Activated T-cell treated with anti-CD3 and anti-CD28 coated beads for 24 hours (primary cell): ENCODE data around the gene JOSD2.
"Not testable (repeated sequence)": the region's sequence is repeated elsewhere in the genome, so short reads cannot be mapped to it uniquely, and the experiment has no call there.

Experiments
- DNase-seq: peaks from one replicate; pipeline ENCODE4 v3.0.0-alpha.2; 2020; ENCODE audit warnings: low read depth

The JOSD2 gene

GRCh38 chr19:50546527-50547221, 35.7 kb upstream of the JOSD2 start:
- no peak for DNase-seq

DNA sequence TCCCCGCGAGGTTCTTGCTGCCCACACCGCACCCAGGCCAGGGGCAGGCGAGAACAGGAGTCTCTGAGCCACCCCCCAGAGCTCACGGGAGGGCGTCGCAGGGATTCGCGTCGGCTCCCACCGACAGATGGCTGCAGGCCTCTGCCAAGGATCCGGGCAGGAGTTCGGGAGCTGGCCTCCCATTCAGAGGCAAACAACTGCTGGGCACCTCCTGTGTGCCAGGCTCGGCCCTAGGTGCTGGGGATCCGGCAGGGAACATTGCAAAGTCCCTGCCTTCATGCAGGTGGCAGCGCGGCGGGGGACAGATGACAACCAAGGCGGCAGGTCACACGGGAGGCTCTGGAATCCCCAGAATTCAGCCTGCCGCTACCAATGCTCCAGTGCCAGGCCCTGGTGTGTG, 32.0 kb upstream of the JOSD2 start:
- no peak for DNase-seq

DNA sequence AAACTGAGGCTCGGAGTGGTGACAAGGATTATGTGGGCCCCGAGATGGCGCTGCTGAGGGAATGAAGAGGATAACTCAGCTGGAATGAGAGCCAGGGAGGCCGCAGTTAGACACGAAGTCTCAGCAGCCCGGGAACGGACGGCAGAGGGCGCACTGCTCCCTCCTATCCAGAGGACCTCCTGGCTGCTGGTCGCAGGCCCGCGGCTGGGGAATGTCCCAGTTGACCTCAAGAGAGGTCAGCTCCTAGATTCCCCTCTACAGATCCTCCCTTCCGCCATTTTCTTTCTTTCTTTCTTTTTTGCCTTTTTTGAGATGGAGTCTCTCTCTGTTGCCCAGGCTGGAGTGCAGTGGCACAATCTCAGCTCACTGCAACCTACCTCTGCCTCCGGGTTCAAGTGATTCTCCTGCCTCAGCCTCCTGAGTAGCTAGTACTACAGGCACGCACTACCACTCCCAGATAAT, 26.8 kb upstream of the JOSD2 start:
- peak; percentile 44 for DNase-seq

DNA sequence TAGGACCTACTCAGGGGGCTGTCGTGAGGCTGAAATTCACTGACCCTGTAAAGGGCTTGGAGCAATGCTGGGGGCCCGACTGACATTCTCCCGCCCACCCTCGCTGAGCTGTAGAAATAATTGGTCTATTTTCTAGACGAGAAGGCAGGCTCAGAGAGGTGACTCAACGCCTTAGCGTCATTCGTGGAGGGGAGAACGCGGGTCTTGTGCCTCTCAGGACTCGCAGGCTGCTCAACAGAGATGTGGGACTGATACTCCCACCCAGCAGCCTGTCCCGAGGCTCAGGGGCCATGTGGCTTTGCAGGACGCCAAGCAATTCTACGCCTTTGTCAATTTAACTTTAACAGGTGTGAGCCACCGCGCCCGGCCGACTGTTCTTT, 26.3 kb upstream of the JOSD2 start:
- no peak for DNase-seq

DNA sequence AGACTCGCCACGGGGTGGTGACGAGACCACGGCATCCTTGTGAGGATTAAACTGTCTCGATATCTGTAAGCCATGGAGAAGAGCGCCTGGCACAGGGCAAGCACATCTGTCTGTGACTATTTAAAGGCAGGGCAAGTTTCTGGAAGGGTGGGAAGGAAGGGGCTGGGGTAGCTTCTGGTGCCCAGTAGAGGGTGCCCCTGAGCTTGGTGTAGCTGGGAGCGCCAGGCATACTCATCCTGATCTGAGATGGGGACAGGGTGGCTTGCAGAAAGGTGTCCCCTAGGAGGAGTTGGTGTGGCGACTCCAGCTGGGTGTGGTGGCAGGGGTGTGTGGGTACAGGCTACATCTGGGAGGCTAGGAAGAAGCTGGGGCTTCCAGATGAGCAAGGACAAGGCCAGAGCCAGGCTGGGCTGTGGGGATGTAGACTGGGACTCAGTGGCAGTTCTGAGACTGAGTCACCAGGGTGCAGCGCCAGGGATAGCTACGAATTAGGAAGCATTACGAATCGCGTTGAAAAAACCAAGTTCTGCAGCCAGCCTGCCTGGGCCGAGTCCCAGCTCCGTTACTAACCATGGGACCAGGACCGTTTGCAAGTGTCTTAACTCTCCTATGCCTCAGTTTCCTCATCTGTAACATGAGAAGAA, 25.8 kb upstream of the JOSD2 start:
- DNase-seq, result no peak

DNA sequence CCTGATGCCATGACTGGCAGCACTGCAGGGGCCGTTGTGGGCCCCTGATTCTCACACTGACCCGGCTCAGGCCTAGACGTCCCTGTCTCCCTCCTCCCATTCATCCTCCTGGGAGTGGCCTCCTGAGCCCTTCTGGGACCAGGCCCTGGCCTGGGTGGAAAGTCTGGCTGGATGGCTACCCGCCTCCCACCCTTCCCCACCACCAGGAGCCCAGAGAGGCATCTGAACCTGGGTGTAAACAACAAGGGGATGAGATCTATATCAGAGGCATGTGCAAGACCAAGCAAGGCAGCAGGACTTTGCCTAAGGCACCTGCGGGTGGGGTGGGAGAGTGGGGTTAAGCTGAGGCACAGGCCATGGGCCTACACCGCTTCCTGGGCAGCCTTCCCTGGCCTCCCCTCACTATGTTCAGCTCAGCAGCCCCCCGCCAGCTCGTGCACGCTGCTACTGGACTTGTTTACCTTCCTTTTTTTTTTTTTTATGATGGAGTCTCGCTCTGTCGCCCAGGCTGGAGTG, 24.7 kb upstream of the JOSD2 start:
- no peak for DNase-seq

GRCh38 chr19:50534478-50534877, 23.5 kb upstream of the JOSD2 start:
- no peak for DNase-seq

DNA sequence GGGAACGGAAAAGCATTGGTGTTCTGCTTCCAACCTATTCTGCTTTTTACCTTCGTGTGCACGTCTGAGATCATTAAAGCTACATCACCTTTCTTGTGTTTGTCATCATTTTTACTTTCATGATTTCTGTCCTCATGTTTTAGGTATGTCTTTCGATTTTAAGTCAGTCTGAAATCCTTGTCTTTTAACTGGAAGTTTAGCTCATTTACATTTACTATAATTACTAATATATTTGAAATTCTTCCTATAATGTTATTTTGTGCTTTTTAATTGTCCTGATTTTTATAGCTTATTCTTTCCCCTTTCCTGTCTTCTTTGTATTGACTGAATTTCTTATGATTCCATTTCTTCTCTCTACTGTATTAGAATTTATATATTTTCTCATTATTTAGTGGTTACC, 22.0 kb upstream of the JOSD2 start:
- no peak for DNase-seq

DNA sequence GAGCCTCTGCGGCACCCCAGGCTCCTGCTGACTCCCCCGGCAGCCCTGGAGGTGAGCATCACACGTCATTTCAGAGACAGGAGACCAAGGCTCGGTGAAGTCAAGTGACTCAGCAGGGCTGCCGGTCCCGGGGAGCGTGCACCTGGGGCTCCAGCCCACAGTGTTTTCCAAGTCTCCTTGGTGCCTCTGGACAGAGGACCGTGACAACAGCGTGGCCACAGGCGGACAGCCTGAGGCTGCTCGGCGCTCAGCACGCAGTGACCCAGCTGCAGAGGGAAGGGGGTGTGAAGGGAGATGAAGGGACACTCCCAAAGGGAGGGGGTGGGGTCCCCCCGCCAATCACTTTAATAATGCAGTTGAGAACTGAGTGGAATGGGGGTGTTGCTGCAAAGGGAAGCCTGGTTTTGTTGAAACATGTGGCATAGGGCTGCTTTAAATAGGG, 20.2 kb upstream of the JOSD2 start:
- no peak for DNase-seq

DNA sequence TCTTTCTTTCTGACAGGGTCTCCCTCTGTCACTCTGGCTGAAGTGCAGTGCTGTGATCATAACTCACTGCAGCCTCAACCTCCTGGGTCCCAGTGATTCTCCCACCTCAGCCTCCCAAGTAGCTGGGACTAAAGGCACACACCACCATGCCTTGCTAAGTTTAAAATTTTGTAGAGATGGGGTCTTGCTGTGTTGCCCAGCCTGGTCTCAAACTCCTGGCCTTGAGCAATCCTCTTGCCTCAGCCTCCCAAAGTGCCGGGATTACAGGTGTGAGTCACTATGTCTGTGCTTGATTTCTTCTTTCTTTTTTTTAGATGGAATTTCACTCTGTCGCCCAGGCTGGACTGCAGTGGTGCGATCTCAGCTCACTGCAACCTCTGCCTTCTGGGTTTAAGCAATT, 17.1 kb upstream of the JOSD2 start:
- DNase-seq, result not testable (repeated sequence)

DNA sequence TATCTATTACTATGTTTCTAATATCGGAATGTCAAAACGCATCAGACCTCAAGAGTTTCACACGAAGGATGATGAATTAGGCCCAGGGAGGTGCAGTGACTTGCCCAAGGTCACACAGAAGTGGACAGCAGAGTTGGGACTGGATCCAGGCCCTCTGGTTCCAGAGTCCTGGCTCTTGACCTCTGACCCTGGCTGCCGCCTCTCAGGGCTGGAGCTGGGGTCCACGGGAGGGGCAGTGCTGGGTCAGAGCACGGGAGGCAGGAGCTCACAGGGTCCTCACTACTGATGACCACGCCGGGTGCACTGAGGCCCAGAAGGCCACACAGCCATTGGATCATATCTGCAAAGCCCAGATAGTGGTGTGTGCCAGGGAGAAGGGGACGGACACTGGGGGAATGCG, 11.9 kb upstream of the JOSD2 start:
- no peak for DNase-seq

GRCh38 chr19:50520822-50521465, 10.0 kb upstream of the JOSD2 start:
- no peak for DNase-seq

- DNase-seq, result no peak
Measured at GRCh38 chr19:50519006-50519575, 8.1 kb upstream of the JOSD2 start.

DNA sequence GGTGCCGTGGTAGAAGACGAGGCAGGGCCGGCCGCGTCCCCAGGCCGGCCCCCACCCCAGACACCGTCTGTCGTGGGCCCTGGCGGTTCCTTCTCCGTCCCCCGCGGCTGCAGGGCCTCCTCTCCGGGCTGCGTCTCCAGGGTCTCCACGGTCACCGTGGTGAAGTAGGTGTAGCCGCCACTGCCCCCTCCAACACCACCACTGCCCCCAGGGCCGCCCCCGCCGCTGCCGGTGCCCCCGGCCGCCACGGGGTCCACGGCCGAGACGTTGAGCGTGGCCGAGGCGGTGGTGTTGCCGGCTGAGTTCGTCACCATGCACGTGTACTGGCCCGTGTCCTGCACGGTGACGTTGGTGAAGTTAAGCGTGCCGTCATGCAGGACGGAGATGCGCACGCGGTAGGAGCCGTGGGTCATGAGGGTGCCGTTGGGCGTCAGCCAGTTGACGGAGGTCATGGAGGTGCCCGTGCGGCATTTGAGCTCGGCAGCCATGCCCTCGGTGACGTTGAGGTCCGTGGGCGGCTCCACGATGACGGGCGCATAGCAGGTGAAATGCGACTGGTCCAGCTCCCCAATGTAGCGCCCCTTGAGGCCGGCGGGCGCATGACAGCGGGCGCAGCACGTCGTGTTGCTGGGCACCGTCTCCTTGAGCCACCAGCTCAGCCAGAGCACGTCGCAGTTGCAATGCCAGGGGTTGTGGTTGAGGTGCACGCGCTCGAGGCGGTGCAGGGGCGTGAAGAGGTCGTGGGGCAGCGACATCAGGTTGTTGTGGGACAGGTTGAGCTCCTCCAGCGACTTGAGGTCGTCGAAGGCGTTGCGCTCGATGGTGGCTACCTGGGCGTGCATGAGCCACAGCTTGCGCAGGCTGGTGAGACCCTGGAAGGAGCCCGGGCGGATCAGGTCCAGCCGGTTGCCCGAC, 7.4 kb upstream of the JOSD2 start:
- no peak for DNase-seq

- DNase-seq, result no peak
Measured at GRCh38 chr19:50517704-50518075, 6.7 kb upstream of the JOSD2 start.

DNA sequence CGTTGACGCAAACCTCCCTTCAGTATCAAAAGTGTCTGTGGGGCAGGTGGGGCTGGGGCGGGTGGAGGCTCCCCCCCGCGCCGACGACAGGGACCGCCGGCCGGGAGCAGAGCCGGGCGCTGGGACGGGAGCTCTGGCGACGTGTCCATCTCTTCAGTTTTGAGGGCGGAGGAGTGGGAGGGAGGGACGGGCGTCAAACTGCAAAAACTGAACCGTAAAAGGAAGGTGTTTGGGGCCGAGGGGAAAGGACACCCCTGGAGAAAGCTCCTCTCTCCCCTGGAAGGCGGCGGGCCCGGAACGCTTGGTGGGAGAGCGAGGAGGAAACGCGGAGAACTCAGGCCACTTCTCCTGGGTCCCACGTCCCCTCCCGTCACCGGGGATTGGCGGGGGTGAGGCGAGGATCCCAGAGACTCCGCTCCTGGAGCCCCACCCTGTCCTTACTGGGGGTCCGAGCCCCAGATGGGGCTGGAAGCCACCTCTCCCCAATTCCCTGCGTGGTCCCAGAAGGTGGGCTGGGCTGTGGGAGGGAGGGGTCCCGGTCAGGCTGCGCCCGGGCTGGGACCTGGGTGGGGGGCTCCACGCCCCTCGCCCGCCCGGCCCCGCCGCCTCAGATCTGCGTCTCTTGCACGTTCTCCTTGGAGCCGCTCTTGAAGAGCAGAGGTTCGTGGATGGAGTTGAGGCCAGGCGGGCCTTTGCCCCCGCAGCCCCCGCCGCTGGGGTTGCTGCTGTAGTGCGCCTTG, 6.1 kb upstream of the JOSD2 start:
- DNase-seq, result no peak

GRCh38 chr19:50516456-50516855, 5.5 kb upstream of the JOSD2 start:
- no peak for DNase-seq

- DNase-seq, result no peak
Measured at GRCh38 chr19:50515168-50515561, 4.2 kb upstream of the JOSD2 start.

DNA sequence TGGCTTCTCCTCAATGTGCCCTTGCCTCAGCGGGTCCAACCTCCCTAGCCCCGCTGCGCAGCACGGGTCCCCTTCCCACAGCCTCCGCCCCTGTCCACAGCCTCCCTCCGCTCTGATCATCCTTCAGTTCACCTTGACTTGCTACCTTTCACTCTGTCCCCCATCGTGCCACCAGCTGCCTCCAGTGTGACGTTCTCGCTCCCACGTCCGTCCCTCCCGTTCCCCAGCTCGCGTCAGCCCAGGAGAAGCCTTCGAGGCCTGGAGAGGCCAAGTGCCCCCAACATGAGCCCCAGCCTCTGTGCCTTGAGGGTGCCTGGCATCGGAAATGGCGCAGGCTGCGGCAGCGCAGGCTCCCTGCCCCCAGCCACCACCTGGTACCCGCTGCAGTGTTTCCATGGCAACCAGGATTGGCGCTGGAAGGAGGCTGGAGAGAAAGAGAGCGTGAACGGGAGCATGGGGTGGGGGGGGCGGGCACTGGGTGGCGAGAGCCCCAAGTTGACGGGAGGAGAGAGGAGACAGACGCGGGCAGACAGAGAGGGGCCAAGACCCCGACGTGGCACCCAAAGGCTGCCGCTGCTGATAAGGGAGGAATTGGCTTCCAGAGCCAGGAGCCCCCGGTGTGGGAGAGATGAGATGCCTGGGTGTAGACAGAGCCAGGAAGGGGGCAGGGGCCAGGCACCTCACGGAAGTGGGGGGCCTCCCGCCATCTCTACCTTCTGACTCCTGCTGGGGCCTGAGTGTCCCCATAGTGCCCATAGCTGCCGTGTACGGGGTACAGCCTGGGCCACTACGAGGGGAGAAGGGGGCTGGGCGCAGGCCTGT, 3.6 kb upstream of the JOSD2 start:
- no peak for DNase-seq

- no peak for DNase-seq
Measured at GRCh38 chr19:50513746-50514345, 2.9 kb upstream of the JOSD2 start, which contains the start of gene ASPDH. Gene ASPDH (minus strand): TSS chr19:50513913. CDS start chr19:50513823, 90 bp downstream.
